Measurements from ENCODE around the gene CASTOR1.

CASTOR1 gene

GRCh38 chr22:30282616-30283046, 6.7 kb downstream of the CASTOR1 start:
- no peak for DNase-seq

- DNase-seq: no peak
Observed at GRCh38 chr22:30280505-30280904, 8.8 kb downstream of the CASTOR1 start.

DNA sequence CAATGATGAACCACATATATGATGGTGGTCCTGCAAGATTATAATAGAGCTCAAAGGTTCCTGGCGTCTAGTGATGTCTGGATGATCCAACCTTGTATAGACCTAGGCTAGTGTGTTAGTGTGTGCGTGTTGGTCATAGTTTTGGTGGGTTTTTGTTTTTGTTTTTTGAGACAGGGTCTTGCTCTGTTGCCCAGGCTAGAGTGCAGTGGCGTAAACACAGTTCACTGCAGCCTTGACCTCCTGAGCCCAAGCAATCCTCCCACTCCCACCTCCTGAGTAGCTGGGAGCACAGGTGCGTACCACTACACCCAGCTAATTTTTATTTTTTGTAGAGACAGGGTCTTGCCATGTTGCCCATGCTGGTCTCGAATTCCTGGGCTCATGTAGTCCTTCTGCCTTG, 9.4 kb downstream of the CASTOR1 start:
- DNase-seq: no peak

GRCh38 chr22:30279046-30279788, 10.1 kb downstream of the CASTOR1 start:
- no peak for DNase-seq

DNA sequence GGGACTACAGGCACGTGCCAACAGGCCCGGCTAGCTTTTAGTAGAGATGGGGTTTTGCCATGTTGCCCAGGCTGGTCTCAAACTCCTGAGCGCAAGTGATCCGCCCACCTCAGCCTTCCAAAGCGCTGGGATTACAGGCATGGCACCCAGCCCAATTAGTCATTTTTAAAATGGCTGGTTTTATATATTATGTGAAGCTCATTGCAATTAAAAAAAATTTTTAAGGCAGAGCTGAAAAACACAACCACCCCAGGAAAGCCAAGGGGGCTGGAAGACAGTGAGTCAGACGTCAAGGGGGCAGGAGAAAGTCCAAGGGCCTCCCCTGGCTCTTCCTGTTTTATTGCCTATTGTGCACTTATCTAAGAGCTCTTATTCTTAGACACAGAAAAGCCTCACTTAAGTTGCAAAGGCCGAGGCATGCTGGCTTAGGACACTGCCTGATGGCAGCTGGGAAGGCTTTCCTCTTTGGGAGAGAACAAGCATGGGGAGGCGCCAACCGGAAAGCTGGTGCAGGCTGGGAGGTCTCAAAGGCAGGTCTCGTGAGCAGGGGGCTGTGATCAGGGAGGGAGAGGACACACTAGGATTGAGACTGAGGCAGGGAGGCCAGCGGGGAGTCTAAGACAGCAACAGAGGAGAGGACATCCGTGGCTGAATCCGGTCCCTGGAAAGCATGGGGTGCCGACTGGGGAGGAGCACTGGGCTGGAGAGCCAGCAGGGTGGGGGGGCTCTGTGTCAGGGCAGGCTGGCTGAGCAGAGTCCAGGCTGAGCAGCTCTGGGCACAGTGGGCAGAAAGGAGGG, 11.6 kb downstream of the CASTOR1 start:
- no peak for DNase-seq

DNA sequence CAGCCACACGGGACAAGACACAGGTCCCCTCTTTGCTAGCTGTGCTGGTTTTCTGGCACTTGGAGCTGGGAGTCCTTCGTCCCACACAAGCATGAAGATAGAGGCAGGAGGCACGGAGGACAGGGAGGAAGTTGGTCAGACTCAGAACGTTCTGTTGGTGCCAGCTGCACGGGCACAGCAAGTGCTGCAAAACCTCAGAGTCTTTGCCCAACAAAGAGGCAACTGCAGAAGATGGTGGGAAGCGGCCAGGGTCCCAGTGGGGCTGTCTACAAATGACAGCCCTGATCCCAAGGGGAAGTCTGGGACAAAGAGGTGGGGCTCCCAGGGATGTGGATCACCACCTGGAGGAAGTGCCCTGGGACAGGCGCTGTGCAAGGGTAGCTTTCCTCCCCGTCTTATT, 13.3 kb downstream of the CASTOR1 start:
- no peak for DNase-seq

DNA sequence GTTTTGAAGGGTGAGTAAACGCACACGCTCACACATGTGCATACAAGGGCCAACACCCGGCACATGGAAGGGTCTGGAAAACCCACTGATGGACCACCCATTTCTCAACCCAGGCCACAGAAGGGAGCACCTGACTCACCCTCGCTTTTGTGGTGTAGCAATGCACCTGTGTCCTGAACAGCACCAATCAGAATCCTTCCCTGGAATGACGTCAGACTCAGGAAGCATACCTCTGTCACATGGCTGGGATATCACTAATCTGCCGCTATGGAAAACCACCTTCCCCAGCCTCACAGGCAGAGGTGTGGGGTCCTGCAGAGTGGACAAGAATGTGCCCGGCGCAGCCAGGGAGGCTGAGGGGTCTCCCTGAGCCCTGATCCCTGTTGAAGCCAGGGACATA, 13.7 kb downstream of the CASTOR1 start:
- DNase-seq: peak; percentile 38

DNA sequence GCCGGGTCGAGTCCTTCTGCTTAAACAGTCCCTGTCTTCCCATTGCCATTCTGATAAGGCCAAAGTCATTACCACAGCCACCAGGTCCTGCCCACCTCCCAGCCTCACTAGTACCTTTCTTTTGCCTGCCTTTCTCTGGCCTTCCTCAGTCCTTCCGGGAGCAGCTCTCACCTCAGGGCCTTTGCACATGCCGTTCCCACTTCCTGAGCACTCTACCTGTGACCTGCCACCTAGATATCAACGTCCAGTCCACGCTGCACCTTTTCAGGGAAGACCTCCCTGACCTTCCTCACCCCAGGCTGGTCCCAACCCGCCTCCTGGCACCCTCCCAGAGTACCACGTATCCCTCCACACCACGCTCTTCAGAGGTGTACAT, 14.9 kb downstream of the CASTOR1 start:
- no peak for DNase-seq

- DNase-seq: no peak
Observed at GRCh38 chr22:30273711-30274436, 15.4 kb downstream of the CASTOR1 start.

DNA sequence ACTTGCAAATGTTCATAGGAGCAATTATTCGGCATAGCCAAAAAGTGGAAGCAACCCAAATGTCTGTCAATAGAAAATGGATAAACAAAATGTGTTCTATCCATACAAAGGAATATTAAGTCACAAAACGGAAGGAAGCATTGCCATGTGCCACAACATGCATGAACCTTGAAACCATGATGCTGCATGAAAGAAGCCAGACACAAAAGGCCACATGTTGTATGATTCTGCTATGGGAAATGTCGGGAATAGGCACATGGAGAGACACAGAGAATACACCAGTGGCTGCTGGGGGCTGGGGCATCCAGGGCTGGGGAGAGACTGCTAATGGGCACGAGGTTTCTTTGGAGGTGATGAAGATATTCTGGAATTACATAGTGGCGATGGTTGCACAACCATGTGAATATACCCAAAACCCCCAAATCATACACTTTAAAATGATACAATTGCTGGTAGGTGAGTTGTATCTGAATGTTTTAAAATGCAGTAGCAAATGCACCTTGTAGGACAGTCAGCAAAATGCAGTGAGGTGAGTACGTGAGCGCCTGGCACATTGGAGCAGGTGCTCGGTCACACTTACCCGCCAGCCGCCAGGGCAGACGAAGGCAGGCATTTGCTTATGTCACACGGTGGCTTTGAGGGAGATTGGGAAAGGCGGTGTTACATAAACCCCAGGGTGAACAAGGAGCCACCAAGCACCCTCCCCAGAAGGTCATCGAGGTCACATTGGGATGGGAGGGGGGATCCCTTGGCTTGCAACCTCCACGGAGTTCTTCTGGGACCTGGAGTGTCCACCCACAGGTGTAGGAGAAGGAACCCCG, 16.3 kb downstream of the CASTOR1 start:
- no peak for DNase-seq

GRCh38 chr22:30270832-30271231, 18.5 kb downstream of the CASTOR1 start:
- DNase-seq: no peak

DNA sequence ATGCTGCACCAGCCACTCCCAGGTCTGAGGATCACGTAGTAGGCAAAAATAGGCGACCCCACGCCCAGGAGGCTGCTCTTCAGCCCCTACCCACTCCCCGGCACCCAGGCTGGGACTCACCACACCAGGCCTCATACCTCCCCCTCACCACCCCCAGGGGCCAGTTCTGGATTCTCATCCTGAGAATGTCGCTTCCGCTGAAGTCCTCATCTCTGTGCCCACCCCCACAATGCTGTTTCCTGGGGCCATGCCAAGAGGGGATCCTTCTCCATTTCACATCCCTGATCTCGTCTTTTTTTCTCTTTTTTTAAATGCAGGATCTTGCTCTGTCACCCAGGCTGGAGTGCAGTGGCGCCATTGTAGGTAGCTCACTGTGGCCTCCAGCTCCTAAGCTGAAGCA, 21.0 kb downstream of the CASTOR1 start:
- DNase-seq: no peak

GRCh38 chr22:30267382-30268302, 21.7 kb downstream of the CASTOR1 start:
- no peak for DNase-seq

GRCh38 chr22:30266445-30267381, 22.6 kb downstream of the CASTOR1 start, which contains the start of gene OSM:
TSS of gene OSM (minus strand) at chr22:30266851. CDS start at chr22:30266799, 52 bp downstream.
- peak; percentile 45 for DNase-seq

DNA sequence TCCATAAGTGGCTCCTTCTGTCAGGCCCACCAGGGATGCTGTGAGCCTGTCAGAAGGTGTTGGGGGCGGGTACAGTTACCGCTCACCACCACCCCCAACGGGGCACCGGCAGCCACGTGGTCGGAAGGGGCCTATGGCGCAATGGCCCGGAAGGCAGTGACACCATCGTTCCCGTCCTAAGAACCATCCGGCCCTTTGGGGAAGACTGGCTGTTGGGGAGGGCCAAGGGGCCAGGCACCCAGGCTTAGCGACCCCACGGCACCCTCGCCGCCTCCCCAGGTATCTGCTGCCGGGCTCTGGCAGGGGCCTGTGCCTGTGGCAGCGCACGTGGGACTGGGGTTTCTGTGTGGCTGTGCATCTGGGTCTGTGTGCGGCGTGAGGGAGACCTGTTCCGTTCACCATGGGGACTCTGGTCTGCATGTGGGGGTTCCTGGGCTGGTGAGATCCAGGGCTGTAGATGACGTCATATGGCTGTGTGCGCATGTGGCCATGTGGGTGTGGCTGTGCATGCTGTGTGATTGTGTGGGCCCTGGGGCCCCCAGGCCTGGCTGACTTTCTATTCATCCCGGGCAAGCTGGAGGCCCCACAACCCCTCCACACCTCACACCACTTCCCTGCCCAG, 23.4 kb downstream of the CASTOR1 start:
- DNase-seq: peak; percentile 79

GRCh38 chr22:30265131-30265720, 24.1 kb downstream of the CASTOR1 start:
- DNase-seq: no peak

- no peak for DNase-seq
Observed at GRCh38 chr22:30263883-30264282, 25.4 kb downstream of the CASTOR1 start.

GRCh38 chr22:30262917-30263741, 26.2 kb downstream of the CASTOR1 start:
- peak; percentile 79 for DNase-seq
